ENCODE results near the gene SLC14A1. TPM values are rescaled to one million over a fixed set of nuclear protein-coding genes. Genes with fewer than 3 reads are reported as not detected.

SLC14A1 gene
- total and polyA plus RNA-seq, 2 of the 4 experiments (the other 2 are of a cell fraction) = 20.5 to 31.9 TPM

DNA sequence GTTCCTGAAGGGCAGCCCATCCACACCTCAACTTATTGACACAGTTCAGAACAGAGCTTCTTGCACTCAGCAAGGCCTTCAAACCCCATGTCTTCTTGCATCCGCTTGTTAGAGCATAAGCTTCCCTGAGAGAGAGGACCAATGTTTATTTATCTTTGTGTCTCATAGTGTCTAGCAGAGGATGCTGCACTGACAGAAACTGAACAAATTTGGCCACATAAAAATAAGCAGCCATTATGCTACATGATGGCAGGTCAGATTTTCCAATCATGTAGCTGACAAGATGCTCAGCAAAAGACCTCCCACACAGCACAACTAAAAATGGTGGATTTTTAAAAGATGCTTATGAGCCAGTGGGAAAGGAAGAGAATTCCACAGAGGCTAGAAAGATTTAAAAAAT is 63.4 kb downstream of the SLC14A1 start:
- peak overlapping the region; percentile 69 for H3K4ac ChIP-seq (ENCODE audit: low read depth, low read length)
- H3K79me1 ChIP-seq (ENCODE audit: low read depth in 1 of 2, low read length in 2 of 2) = peaks cover 0 to 6% of the 10 kb centered on the region in 2 experiments; a peak in 2 of 4 replicates
- peaks cover 12% of the 10 kb centered on the region for H3K9me1 ChIP-seq (ENCODE audit: insufficient read depth, low read length)
- peak overlapping the region; percentile 74 for H3K18ac ChIP-seq (ENCODE audit: low read depth, low read length)
- peaks cover 27% of the 10 kb centered on the region for H3K4me1 ChIP-seq (ENCODE audit: control insufficient read depth, insufficient read depth, low read length)
- H3K23ac ChIP-seq (ENCODE audit: low read depth, low read length) = peak overlapping the region; percentile 4; the same call in 1 of the 2 replicates
- in situ Hi-C loops (cut with MboI; ENCODE audit: low sequenced_read_pairs) (loop anchor here (10.0 kb wide), 1 partner anchor 57 kb away; no protein-coding TSS in a partner anchor), dilution Hi-C loops (cut with HindIII; ENCODE audit: low sequenced_read_pairs, unreplicated experiment) (no loop called here), intact Hi-C loops (cut with micrococcal nuclease) (no loop called here)
- H4K5ac ChIP-seq (ENCODE audit: low read depth, low read length) = peak overlapping the region; percentile 61; the same call in 1 of the 2 replicates
- peak overlapping the region; percentile 68; the same call in 1 of the 2 replicates for H2AK5ac ChIP-seq (ENCODE audit: low read depth, low read length)
- CTCF ChIA-PET = no interaction called here
- WGBS, 2 experiments (ENCODE audit: extremely low coverage in 2 of 2, insufficient read length in 1 of 2) = no CpG with 5 or more reads among the region's 1 CpG
- no peak overlapping the region for H3K4me3 ChIP-seq (ENCODE audit: insufficient read depth, low read depth, low read length)
- peak overlapping the region; percentile 70 for H2BK120ac ChIP-seq (ENCODE audit: low read depth, low read length)
- POLR2A ChIA-PET (ENCODE audit: unreplicated experiment) = no interaction called here
- peak overlapping the region; percentile 48 for H2BK5ac ChIP-seq (ENCODE audit: low read depth, low read length, poor library complexity, severe bottlenecking)
- no TSS peak for BruUV-seq (replicated peaks)
- peak overlapping the region; percentile 50 for H3K14ac ChIP-seq (replicated peaks; ENCODE audit: low read depth, low read length)
- H3K9me3 ChIP-seq (ENCODE audit: control insufficient read depth, insufficient read depth, low read length) = no peaks in the 10 kb centered on the region
- peak; percentile 65 for DNase-seq
- H3K4me2 ChIP-seq (ENCODE audit: low read depth, low read length) = no peak overlapping the region
- H3K27me3 ChIP-seq (ENCODE audit: control insufficient read depth, insufficient read depth, low read length) = no peaks in the 10 kb centered on the region
- 0 out of 2 replicates have a peak overlapping the region, but pooled peaks have one; percentile 11 for H3K27ac ChIP-seq (ENCODE audit: insufficient read depth, low read length)
- H2BK20ac ChIP-seq (ENCODE audit: low read depth, low read length) = peak overlapping the region; percentile 87
- peak overlapping the region; percentile 45; the same call in 1 of the 2 replicates for H3K56ac ChIP-seq (ENCODE audit: extremely low read depth, insufficient read depth, low read length)
- H4K8ac ChIP-seq (ENCODE audit: low read depth in 2 of 2, low read length in 2 of 2) = peak overlapping the region in 1 of 2 experiments; percentile 92; a peak in 2 of 4 replicates
- peak overlapping the region; percentile 9 for H2AFZ ChIP-seq (replicated peaks; ENCODE audit: low read length, poor library complexity)
- H4K91ac ChIP-seq (ENCODE audit: insufficient read depth, low read depth, low read length) = peak overlapping the region; percentile 75
- H2BK15ac ChIP-seq (ENCODE audit: low read depth, low read length) = peak overlapping the region; percentile 16; the same call in 1 of the 3 replicates
- no peak overlapping the region for H3K9ac ChIP-seq (ENCODE audit: low read depth, low read length)
- no peaks in the 10 kb centered on the region for H4K20me1 ChIP-seq (ENCODE audit: insufficient read depth, low read length)
- no peaks in the 10 kb centered on the region for H3K36me3 ChIP-seq (ENCODE audit: control insufficient read depth, insufficient read depth, low read length)
- TF ChIP-seq BHLHE40 (IDR thresholded peaks at IDR 0.05; ENCODE audit: low read depth, low read length) = no peak
- TF ChIP-seq, protein P1, sequence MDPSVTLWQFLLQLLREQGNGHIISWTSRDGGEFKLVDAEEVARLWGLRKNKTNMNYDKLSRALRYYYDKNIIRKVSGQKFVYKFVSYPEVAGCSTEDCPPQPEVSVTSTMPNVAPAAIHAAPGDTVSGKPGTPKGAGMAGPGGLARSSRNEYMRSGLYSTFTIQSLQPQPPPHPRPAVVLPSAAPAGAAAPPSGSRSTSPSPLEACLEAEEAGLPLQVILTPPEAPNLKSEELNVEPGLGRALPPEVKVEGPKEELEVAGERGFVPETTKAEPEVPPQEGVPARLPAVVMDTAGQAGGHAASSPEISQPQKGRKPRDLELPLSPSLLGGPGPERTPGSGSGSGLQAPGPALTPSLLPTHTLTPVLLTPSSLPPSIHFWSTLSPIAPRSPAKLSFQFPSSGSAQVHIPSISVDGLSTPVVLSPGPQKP (IDR thresholded peaks at IDR 0.05; ENCODE audit: borderline replicate concordance, low read depth, low read length) = no peak
- no peak for TF ChIP-seq NFE2L2 (IDR thresholded peaks at IDR 0.05; ENCODE audit: low read depth, low read length)
- TF ChIP-seq MAZ (IDR thresholded peaks at IDR 0.05; ENCODE audit: borderline replicate concordance, low read depth, low read length) = no peak
- TF ChIP-seq SMC3 (IDR thresholded peaks at IDR 0.05; ENCODE audit: low read depth, low read length) = no peak
- no peak for TF ChIP-seq CEBPB (IDR thresholded peaks at IDR 0.05; ENCODE audit: low read depth, low read length)
- H2AK9ac ChIP-seq (replicated peaks; ENCODE audit: low read depth, low read length, poor library complexity) = peak overlapping the region; percentile 18
- peak; percentile 21; the same call in 1 of the 2 replicates for ATAC-seq (ENCODE audit: low read depth)
